Measurements from ENCODE around the gene BSND. TPM values are rescaled to one million over a fixed set of nuclear protein-coding genes. Genes with fewer than 3 reads are reported as not detected.

BSND gene
- total RNA-seq, 1 donor from 2014 or later = not detected

DNA sequence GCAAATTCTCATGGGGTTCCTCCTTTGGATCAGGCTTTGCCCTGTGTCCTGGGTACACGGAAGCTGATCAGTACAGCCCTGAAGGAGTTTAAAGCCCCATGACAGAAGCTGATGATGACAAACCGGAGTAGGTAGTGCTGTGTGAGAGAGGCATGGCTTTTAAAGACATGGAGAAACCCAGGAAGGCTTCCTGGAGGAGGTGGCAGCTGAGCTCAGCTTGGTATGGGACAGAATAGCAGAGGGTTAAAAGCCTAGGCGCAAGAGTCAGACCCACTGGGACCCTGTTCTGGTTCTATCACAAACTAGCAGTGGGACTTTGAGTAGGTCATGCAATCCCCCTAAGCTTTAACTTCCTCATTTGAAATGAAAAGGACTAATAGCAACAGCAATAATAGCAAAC lies 12.2 kb upstream of the BSND start:
- no peak for DNase-seq (ENCODE audit: low read depth)
- no peak overlapping the region for H3K4me3 ChIP-seq (ENCODE audit: low read depth, low read length)
- TF ChIP-seq, protein P1, sequence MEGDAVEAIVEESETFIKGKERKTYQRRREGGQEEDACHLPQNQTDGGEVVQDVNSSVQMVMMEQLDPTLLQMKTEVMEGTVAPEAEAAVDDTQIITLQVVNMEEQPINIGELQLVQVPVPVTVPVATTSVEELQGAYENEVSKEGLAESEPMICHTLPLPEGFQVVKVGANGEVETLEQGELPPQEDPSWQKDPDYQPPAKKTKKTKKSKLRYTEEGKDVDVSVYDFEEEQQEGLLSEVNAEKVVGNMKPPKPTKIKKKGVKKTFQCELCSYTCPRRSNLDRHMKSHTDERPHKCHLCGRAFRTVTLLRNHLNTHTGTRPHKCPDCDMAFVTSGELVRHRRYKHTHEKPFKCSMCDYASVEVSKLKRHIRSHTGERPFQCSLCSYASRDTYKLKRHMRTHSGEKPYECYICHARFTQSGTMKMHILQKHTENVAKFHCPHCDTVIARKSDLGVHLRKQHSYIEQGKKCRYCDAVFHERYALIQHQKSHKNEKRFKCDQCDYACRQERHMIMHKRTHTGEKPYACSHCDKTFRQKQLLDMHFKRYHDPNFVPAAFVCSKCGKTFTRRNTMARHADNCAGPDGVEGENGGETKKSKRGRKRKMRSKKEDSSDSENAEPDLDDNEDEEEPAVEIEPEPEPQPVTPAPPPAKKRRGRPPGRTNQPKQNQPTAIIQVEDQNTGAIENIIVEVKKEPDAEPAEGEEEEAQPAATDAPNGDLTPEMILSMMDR (conservative IDR thresholded peaks at IDR 0.05; ENCODE audit: low read depth, low read length) = no peak

DNA sequence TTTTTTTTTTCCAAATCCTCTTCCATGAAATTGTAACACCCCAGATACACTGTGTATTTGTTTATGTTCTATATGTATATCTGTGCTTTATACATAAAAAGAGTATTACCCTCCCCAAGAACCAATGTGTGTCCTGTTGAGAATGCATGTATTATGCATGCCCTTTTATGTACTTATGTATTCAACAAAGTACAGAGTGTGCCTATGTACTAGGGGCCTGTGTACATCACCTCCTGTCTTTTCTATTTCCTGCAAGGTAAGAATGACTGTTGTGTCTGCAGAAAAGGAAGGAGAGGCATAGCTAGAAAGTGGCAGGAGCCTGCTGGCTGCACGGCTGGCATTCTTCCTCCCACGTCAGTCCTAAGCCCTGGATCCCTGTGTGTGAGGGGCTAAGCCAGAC lies 11.3 kb upstream of the BSND start:
- TF ChIP-seq, protein P1 (conservative IDR thresholded peaks at IDR 0.05; ENCODE audit: low read depth, low read length) = no peak
- H3K4me3 ChIP-seq (ENCODE audit: low read depth, low read length) = no peak overlapping the region
- no peak for DNase-seq (ENCODE audit: low read depth)

DNA sequence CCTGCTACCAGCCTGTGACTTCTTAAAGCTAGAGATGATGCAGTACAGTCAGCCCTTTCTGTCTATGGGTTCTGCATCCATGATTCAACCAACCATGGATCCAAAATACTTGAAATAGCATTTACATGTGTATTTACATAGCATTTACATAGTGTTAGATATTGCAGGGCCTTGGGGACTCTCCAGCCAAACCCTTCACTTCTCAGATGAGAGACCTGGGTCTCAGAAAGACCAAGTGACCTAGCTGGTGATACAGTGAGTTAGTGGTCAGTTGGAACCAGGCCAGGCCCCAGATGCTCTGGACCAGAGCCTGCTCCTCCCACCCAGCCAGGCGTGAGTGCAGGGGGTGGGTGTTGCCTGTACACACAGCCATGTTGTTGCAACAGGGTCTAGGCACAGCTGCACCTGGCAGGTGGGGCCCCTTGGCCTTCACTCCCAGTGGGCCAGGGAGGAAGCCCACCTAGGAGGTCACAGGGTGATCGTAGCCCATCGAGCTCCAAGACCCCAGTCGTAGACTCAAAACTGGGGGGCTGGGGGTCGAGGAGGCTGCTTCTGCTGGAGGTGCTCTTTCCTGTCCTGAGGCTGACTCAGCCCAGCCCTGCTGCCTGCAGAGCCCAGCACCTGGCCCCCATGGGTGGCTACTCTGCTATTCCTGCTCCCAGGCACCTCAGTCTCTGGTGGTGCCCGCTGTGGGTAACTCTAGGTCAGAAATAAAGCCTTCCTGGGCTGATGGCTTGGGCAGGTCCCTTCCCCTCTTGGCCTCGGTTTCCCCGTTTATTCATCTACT lies 10.6 kb upstream of the BSND start:
- no peak overlapping the region for H3K4me3 ChIP-seq (ENCODE audit: low read depth, low read length)
- TF ChIP-seq, protein P1 (conservative IDR thresholded peaks at IDR 0.05; ENCODE audit: low read depth, low read length) = no peak
- DNase-seq (ENCODE audit: low read depth) = no peak

DNA sequence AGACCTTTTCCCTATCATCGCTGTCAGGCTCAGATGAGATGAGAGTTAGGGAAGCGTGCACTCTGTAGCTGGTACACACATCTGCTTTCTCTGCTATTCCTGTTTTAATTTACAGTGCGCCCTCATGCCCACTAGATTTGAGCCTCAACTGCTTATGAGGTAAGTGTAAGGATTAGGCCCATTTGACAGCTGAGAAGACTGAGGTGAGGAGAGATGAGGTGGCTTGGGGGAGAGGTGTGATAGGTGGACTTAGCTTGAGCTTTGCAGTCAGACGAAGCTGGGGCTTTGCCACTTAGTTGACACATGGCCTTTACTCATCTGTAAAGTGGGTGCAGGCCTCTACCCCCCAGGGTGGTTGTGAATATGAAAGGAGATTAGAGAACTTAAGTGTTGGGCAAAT lies 9.8 kb upstream of the BSND start:
- H3K4me3 ChIP-seq (ENCODE audit: low read depth, low read length) = no peak overlapping the region
- TF ChIP-seq, protein P1 (conservative IDR thresholded peaks at IDR 0.05; ENCODE audit: low read depth, low read length) = no peak
- no peak for DNase-seq (ENCODE audit: low read depth)

DNA sequence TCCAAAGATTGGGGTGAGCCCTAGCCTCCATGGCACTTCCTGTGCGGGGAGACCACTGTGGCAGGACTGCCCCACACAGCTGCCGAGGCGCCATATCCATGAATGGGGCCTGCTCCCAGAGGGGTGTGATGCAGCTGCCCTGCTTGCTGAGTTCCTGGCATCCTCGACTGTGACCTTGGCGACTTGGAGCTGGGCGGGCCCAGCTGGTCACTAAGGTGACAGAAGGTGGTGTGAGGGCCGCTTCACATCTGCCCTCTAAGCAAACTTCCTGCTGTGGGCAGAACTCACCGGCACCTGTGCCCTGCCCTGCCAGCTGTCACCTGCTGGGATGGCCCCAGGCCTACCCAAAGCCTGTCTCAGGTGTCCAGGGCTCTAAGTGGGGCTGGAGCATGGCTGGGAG lies 9.3 kb upstream of the BSND start:
- TF ChIP-seq, protein P1 (conservative IDR thresholded peaks at IDR 0.05; ENCODE audit: low read depth, low read length) = no peak
- no peak for DNase-seq (ENCODE audit: low read depth)
- H3K4me3 ChIP-seq (ENCODE audit: low read depth, low read length) = no peak overlapping the region

DNA sequence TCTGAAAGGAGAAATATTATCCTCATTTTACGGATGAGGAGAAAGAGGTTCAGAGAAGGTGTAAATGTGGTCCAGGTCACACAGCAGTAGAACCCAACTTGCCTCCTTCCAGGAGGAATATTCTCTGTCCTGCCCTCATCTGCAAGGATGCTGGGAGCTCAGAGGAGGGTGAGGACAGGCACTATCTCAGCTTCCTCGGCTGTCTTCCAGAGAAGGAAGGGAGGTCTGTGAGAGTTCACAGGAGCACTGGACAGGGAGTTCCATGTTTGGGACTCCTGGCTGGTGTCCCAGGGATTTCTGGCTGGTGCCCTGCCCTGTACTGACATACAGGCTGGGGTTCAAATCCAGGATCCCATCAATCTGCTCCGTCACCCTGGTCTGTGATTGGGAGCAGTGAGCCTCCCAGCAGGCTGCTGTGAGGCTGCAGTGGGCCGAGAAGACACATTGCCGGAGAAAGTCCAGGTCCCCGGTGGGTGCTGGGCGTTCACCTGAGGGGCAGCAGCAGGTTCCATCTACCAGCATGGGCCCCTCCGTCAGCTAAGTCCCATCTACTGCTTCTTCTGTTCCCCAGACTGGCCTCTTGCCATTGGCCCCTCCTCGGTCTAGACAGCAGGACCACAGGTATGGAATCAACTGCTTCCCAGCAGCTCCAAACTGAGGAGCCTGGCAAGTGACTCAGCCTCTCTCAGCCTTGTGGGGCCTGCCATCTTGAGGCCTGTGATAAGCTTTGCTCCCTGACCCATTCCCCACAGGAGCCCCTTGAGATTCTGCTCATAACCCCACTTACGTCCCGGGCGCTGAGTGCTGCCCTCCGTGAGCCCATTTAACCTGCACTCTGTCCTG lies 8.5 kb upstream of the BSND start:
- TF ChIP-seq, protein P1 (conservative IDR thresholded peaks at IDR 0.05; ENCODE audit: low read depth, low read length) = no peak
- no peak overlapping the region for H3K4me3 ChIP-seq (ENCODE audit: low read depth, low read length)
- no peak for DNase-seq (ENCODE audit: low read depth)
